Gastroesophageal sphincter (tissue), 4 donors: ENCODE results near the gene CHML. TPM values are rescaled to one million over a fixed set of nuclear protein-coding genes. Genes with fewer than 3 reads are reported as not detected.

Experiments
- ATAC-seq: fragments of 150-250 bp; one replicate; pipeline ENCODE4 v1.9.1; 2016; ENCODE audit warnings: mild to moderate bottlenecking, moderate library complexity
- H3K27ac ChIP-seq, 4 donors: fragments of 200-600 bp; sonication (generic) in 3 of 4; 1 replicate in 3 of 4; 2 replicates in 1 of 4; pipeline ENCODE4 v1.5.1; 2016 to 2019
- H3K27me3 ChIP-seq: fragments of 200-600 bp; sonication (generic); one replicate; pipeline ENCODE4 v1.5.1; 2019
- H3K36me3 ChIP-seq, 2 donors: fragments of 200-600 bp; sonication (generic); one replicate each; pipeline ENCODE4 v1.5.1; 2019; ENCODE audit warnings: control low read depth in 1 of 2
- H3K4me1 ChIP-seq, 3 donors: fragments of 200-600 bp; sonication (generic); 1 replicate in 2 of 3; 2 replicates in 1 of 3; pipeline ENCODE4 v1.5.1; 2016 to 2019; ENCODE audit warnings: control low read depth in 2 of 3
- H3K4me3 ChIP-seq, 2 donors: fragments of 200-600 bp; sonication (generic); one replicate each; pipeline ENCODE4 v1.5.1; 2019; ENCODE audit warnings: mild to moderate bottlenecking in 1 of 2, moderate library complexity in 1 of 2
- H3K9me3 ChIP-seq, 3 donors: fragments of 200-600 bp; sonication (generic); one replicate each; pipeline ENCODE4 v1.5.1; 2017 to 2019; ENCODE audit warnings: control low read depth in 2 of 3
- EP300 ChIP-seq: sonication (generic); formaldehyde crosslinking; IDR thresholded peaks from one replicate; pipeline ENCODE4 v1.6.1; 2017; ENCODE audit warnings: antibody characterized with exemption, mild to moderate bottlenecking
- POLR2A ChIP-seq, 2 donors: fragments of 450-650 bp; IDR thresholded peaks; one replicate each; pipeline ENCODE4 v1.6.1; 2017; ENCODE audit warnings: antibody characterized with exemption in 2 of 2, mild to moderate bottlenecking in 2 of 2, moderate library complexity in 1 of 2
- POLR2AphosphoS5 ChIP-seq: sonication (generic); formaldehyde crosslinking; IDR thresholded peaks from one replicate; pipeline ENCODE4 v1.6.1; 2017; ENCODE audit warnings: antibody characterized with exemption
- WGBS, 2 donors: methylation state at CpG; one replicate each; pipeline ENCODE4 v1.1.5; 2018; ENCODE audit warnings: low coverage in 1 of 2; 5-methylcytosine and 5-hydroxymethylcytosine counted together
- total RNA-seq, 4 donors: library from RNA; depleted of rRNA; stranded (reverse); fragments of >200 nt; gene quantifications; one replicate each; pipeline ENCODE4 v1.1.0, GENCODE V29; 2016
- TF ChIP-seq, protein P1 (sequence below), 4 experiments: fragments of 200-600 bp in 2 of 4; fragments of 450-650 bp in 2 of 4; sonication (generic) in 1 of 4; IDR thresholded peaks; one replicate each; pipeline ENCODE4 v1.5.1; 2017 to 2019; ENCODE audit warnings: antibody characterized with exemption in 4 of 4, mild to moderate bottlenecking in 2 of 4, moderate library complexity in 2 of 4

Gene CHML
- total RNA-seq, 4 donors from 2014 or later = 5.3 to 10.2 (median 8.8) TPM

DNA sequence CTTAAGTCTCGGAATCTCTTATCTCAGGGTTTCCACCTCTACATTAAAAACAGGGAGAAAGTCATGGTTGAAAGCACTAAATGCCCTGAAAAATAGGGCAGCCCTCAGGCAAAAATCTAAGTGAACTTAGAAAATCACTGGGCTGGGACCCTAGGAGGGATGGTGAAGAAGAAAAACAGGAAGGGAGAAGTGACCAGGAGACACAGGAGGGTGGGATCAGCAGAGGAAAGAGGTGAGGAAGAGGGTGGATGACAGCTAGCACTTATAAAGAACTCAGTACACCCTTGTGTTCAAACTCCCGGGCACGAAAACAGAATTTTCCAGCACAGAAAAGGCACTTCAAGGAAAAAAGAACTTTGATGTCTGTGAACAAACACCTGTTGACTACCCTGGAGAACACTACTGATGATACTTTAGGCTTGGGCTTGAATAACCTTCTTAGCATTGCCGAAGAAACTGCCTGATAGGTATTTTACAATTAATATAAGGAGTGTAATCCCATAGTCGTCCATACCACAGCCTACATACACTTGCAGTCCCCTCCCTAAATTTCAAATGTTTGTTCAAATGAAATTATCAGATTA, 2.0 kb downstream of the CHML start:
- Histone ChIP-seq H3K27ac (no peak overlapping the region), H3K9me3 (no peaks in the 10 kb centered on the region), H3K36me3 (peaks cover 0 to 6% of the 10 kb centered on the region in 2 donors), H3K27me3 (no peaks in the 10 kb centered on the region), H3K4me3 (no peak overlapping the region), H3K4me1 (peaks cover 3 to 31% (median 5%) of the 10 kb centered on the region in 3 donors)
- no peak for ATAC-seq
- WGBS, 2 donors = 68 to 72% methylated on average over 4 to 5 of the region's 5 CpGs
- no peak for TF ChIP-seq POLR2A (IDR thresholded peaks at IDR 0.05)
- no peak for TF ChIP-seq EP300
- no peak for TF ChIP-seq POLR2AphosphoS5
- TF ChIP-seq, protein P1, sequence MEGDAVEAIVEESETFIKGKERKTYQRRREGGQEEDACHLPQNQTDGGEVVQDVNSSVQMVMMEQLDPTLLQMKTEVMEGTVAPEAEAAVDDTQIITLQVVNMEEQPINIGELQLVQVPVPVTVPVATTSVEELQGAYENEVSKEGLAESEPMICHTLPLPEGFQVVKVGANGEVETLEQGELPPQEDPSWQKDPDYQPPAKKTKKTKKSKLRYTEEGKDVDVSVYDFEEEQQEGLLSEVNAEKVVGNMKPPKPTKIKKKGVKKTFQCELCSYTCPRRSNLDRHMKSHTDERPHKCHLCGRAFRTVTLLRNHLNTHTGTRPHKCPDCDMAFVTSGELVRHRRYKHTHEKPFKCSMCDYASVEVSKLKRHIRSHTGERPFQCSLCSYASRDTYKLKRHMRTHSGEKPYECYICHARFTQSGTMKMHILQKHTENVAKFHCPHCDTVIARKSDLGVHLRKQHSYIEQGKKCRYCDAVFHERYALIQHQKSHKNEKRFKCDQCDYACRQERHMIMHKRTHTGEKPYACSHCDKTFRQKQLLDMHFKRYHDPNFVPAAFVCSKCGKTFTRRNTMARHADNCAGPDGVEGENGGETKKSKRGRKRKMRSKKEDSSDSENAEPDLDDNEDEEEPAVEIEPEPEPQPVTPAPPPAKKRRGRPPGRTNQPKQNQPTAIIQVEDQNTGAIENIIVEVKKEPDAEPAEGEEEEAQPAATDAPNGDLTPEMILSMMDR (IDR thresholded peaks at IDR 0.05) = no peak

DNA sequence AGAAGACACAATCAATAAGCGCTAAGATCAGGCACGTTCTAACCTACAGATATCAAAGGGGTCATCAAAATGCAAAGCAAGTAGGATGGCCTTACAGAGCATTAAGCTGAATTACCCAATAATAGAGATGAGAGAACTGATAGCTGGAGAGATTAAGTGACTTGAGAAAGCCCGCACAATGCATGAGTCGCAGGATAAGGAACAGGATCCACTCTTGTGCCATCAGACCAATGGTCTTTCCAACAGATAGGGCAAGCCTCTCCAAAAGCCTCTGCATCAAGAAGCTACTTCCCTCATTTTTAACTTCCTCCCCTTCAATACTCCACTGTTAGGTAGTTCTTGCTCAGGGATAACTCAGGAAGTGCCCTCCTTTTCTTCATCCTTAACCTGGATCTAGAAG, 2.6 kb downstream of the CHML start:
- H3K4me3 ChIP-seq = no peak overlapping the region
- no peak overlapping the region for H3K27ac ChIP-seq
- WGBS, 2 donors = 82 to 89% methylated on average over 4 of the region's 4 CpGs
- H3K36me3 ChIP-seq = peaks cover 0 to 6% of the 10 kb centered on the region in 2 donors
- TF ChIP-seq, protein P1 (IDR thresholded peaks at IDR 0.05) = no peak
- TF ChIP-seq POLR2AphosphoS5 (no peak), EP300 (no peak), POLR2A (IDR thresholded peaks at IDR 0.05) (no peak)
- no peak for ATAC-seq
- H3K4me1 ChIP-seq = peaks cover 3 to 31% (median 5%) of the 10 kb centered on the region in 3 donors
- no peaks in the 10 kb centered on the region for H3K9me3 ChIP-seq
- no peaks in the 10 kb centered on the region for H3K27me3 ChIP-seq

DNA sequence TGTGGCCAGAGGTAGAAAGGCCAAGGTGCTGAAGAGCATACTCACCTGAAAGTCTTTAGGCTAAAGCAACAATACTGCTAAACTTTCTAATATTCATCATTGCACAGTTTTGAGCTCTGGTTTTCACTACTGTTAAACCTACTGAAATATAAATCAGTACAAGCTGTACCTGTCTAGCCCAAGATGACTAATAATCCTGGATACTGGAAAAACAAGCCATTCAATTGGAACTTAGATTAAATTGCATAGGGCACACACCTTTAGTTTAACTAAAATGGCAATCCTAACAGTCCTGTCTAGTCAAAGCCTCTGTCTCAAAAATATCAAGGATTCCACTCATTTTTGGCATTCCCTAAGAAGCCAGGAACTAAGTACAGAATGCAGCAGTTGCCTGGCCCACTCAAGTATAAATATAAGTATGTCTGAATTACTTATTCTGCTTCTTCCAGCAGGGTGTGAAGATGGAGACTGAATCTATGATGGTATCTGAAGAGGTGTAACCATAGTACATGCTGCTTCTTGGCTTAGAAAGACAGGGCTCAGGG, 3.1 kb downstream of the CHML start:
- Histone ChIP-seq H3K4me1 (peaks cover 3 to 31% (median 5%) of the 10 kb centered on the region in 3 donors), H3K9me3 (no peaks in the 10 kb centered on the region), H3K27me3 (no peaks in the 10 kb centered on the region), H3K27ac (no peak overlapping the region), H3K36me3 (peaks cover 0 to 6% of the 10 kb centered on the region in 2 donors), H3K4me3 (no peak overlapping the region)
- no peak for ATAC-seq
- TF ChIP-seq POLR2A (IDR thresholded peaks at IDR 0.05) (no peak), EP300 (no peak), POLR2AphosphoS5 (no peak)
- TF ChIP-seq, protein P1 (IDR thresholded peaks at IDR 0.05) = no peak

DNA sequence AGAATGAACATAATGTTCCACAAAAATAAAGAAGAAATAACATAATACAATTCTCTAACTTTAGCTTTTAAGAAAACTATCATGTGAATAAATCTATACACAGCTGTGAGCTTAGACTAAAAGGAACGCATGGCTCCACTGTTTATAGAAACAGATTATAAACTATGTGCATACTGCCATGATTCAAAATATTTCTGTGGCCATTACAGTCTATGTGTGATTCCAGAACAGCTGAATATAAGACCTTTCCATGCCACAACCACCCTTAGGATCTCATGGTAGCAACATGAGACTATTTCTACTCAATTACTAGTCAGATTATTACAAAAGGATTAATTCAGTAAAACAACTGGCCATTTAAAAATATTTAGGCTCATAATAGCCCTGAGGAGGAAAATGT, 3.9 kb downstream of the CHML start:
- TF ChIP-seq POLR2AphosphoS5 = no peak
- TF ChIP-seq, protein P1 (IDR thresholded peaks at IDR 0.05) = no peak
- Histone ChIP-seq H3K4me1 (peaks cover 3 to 31% (median 5%) of the 10 kb centered on the region in 3 donors), H3K9me3 (no peaks in the 10 kb centered on the region), H3K27ac (no peak overlapping the region), H3K27me3 (no peaks in the 10 kb centered on the region), H3K36me3 (peaks cover 0 to 6% of the 10 kb centered on the region in 2 donors), H3K4me3 (no peak overlapping the region)
- WGBS, 2 donors = 40 to 43% methylated on average over 1 of the region's 1 CpG
- ATAC-seq = no peak

DNA sequence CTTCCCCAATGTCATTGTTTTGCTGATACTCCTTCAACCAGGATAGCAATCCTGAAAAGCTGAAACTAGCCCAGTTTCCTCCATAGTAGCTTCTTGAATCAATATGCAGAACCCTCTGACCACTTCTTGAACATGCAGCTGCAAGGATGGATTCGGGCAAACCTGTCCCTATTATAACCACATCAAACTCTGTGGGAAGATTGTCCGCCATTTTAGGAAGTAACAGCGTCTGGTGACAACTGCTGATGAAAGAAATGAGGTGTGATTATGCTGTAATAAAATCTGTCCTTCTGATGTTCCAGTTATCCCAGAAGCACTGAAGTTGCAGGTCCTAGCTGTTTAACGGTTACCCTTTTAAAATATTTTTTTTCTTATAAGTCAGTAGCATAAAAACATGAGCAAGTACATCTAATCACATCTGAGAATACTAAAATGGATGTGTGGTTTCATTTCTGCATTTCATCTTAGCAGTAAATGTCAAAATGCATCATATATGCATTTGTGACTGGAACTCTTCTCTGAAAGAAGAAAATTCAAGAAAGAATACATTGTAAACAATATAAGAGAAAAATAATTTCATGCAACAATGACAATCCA, 4.5 kb downstream of the CHML start:
- Histone ChIP-seq H3K27me3 (no peaks in the 10 kb centered on the region), H3K4me3 (no peak overlapping the region), H3K36me3 (peaks cover 0 to 6% of the 10 kb centered on the region in 2 donors), H3K4me1 (peaks cover 3 to 29% (median 5%) of the 10 kb centered on the region in 3 donors), H3K9me3 (no peaks in the 10 kb centered on the region), H3K27ac (no peak overlapping the region)
- no peak for ATAC-seq
- 83 to 92% methylated on average over 2 to 3 of the region's 4 CpGs for WGBS, 2 donors
- TF ChIP-seq POLR2A (IDR thresholded peaks at IDR 0.05) (no peak), EP300 (no peak), POLR2AphosphoS5 (no peak)
- TF ChIP-seq, protein P1 (IDR thresholded peaks at IDR 0.05) = no peak
